KBM-7 (cell line): ENCODE data around the gene ADARB2.
"Not testable (repeated sequence)": the region's sequence is repeated elsewhere in the genome, so short reads cannot be mapped to it uniquely, and the experiment has no call there.

Source experiments
- DNase-seq: peaks from one replicate; pipeline ENCODE4 v3.0.0-alpha.2; 2015
- in situ Hi-C: fragments of 300-500 bp; cut with MboI; formaldehyde crosslinking; loops from 2 replicates; pipeline ENCODE4 v1.14.3; 2020; ENCODE audit warnings: low sequenced_read_pairs, low pct_unique_long_range_greater_than_20kb, mixed read lengths

The ADARB2 gene

DNA sequence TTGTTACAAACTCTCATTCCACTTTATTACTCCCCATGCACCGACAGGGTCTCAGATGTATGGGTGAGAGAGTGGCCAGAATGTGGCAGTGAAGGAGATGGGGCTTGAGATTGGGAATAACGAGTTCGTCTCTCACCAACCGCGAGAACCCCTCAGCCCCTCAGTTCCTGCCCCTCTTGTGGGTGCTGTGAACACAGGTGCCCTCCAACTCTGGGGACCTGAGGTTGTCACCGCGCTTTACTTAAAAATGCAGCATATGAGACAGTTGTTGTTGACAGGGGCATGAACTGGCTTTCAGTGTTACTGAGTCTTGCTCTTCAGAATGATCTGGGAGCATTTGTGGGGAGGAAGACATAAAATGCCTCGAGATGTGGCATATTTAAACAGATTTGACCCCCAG lies 391.1 kb downstream of the ADARB2 start:
- in situ Hi-C loops = no loop called here
- no peak for DNase-seq

DNA sequence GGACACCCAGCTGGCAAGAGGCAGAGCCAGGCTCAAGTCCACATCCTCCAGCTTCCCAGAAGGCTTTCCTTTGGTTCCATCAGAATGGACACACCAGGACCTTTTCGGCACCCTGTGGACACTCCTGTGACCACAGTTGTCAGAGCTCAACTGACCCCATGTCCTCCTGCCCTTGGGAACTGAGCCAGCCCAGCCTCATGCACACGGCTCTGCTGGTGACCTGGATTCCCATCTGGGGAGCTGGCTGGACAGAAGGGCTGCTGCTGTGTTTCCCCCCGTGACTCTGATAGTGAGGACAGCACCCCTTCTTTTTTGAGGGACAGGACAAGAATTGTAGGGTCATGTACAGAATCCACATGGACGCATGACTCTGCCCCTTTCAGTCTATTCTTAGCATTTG lies 392.0 kb downstream of the ADARB2 start:
- DNase-seq = no peak
- in situ Hi-C loops = no loop called here

DNA sequence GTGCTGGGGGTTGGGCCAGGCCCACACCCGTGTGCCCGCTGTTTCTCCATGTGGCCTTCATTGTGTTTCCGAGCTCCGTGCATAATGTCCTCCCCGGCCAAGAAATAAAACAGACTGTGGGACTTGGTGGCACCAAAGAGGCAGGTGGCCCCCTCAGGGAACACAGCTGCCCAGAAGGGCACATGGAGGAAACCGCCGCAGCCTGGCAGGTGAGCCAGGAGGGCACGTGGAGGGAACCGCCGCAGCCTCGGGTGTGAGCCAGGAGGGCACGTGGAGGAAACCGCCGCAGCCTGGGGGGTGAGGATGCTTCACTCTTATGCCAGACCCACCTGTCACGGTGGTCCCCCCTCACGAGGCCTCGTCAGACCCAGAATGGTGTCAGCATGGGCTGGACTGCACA lies 392.5 kb downstream of the ADARB2 start:
- in situ Hi-C loops = no loop called here
- no peak for DNase-seq

DNA sequence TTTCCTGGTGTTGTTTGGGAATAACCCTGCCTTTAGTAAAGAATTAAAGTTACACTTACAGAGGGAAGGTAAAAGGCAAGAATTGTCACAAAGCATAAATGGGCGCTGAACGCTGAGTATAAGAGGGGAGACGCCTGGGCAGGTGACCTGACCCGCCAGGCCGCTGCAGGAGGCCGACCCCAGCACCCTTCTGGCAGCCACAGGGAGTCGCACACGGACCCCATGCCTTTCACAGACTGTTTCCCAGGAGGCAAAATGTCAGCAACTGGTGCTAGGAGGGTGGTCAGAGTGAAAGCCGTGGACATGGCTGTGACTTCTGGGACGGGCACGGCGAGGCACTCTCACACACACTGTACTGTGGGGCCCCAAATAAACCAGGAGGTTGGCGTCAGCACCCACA lies 392.9 kb downstream of the ADARB2 start:
- in situ Hi-C loops = no loop called here
- no peak for DNase-seq

DNA sequence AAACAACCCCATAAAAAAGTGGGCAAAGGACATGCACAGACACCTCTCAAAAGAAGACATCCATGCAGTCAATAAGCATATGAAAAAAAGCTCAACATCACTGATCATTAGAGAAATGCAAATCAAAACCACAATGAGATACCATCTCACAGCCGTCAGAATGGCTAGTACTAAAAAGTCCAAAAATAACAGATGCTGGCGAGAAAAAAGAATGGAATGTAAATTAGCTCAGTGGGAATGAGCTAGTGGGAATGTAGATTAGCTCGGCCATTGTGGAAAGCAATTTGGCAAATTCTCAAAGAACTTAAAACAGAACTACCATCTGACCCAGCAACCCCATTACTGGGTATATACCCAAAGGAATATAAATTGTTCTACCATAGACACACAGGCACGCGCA lies 394.1 kb downstream of the ADARB2 start:
- in situ Hi-C loops = no loop called here

DNA sequence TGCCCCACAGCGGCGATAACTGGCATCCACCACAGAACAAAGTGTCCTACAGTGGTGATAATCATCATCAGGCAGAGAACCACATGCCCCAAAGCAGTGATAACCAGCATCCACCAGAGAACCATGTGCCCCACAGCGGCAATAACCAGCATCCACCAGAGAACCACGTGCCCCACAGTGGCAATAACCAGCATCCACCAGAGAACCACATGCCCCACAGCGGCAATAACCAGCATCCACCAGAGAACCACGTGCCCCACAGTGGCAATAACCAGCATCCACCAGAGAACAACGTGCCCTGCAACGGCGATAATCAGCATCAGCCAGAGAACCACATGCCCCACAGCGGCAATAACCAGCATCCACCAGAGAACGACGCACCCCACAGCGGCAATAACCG lies 396.3 kb downstream of the ADARB2 start:
- in situ Hi-C loops, DNase-seq: not testable (repeated sequence)

More for the DNA sequence above, 394.1 kb downstream of the ADARB2 start:
- DNase-seq = no peak

DNA sequence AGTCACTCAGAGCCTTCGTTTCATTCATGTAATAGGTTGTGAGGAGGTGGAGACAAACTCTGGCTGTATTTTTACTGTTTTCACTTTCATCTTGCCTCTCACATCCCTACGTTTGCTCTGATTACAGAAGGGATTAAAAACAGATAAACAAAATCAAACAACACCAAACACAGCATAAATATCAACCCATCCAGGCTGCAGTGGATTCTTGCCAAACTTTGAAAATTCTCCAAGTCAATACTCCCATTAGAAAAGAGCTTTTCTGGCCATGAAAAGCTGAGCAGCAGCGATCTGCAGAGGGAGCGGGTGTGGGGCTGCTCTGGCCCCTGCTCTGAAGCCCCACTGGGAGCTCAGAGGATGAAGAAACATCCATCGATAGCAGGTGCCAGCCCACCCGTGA lies 397.9 kb downstream of the ADARB2 start:
- in situ Hi-C loops = no loop called here

DNA sequence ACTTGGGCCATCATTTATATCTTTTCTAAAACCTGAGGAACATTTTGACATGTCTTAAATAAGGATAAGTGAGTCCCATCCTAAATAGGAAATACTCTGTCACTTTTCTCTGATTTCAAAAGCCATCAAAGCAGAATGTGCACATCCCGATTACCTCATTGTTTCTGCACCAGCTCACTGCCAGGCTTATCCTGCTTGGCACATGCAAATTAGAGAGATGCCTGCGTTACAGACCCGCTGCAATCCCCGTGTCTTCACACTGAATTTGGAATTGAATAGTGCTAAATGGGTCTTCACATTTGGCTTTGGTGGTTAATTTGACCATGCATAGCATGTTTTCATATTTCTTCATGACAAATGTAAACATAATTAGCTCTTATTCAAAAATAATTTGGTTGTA lies 401.7 kb downstream of the ADARB2 start:
- in situ Hi-C loops = no loop called here
- DNase-seq = no peak

More for the DNA sequence above, 397.9 kb downstream of the ADARB2 start:
- DNase-seq = no peak

DNA sequence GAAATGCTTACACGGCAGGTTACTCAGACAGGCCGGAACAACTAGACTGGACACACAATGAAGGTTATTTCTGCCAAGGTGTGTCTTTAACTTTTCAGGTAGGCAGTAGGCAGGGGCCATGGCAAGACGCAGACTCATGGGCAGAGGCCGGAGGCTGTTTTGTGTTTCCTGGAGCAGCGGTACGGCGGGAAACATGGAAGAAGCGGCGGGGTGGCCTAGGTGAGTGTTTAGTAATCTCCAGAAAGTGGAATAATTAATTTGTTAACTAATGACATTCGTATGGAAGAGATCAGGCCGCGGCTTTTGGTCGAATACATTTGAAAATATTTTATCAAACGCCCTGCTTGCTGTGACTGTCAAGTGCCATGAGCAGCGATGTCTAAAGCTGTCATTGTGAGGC lies 403.3 kb downstream of the ADARB2 start:
- no peak for DNase-seq
- in situ Hi-C loops = no loop called here

DNA sequence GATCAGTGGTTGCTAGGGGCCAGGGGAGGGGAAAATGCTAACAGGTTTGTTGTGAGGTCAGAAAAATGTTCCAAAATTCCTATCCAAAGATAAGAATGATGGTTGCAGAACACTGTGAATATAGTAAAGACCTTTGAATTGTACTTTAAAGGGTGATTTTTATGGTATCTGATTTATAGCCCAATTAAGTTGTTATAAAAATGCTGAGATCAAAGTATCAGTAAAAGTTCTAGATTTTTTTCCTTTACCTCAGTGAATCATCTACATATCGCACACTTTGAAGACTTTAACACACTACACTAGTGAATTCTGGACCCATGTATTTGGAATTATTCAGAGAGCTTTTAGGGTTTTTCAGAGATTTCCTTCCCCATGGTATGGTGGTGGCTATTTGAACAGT lies 405.8 kb downstream of the ADARB2 start:
- in situ Hi-C loops = no loop called here
- no peak for DNase-seq

DNA sequence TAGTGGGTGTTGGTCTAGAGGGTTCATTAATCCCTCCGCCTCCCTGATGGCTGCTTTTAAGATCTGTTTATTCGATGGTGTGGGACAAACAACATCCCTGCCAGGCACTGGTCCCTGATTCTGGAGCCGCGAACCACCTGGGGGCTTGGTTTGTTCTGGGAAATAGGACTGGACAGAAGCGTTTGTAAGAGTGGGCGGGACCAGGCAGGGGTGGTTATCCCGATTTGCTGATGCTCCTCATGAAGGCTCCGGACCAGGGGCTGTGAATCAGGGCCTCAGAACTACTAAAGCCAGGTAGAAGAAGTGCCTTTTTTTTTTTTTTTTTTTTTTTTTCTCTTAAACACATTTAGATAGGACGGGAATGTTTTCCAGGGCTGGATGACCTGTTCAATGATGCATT lies 407.7 kb downstream of the ADARB2 start:
- DNase-seq = no peak
- in situ Hi-C loops = no loop called here

DNA sequence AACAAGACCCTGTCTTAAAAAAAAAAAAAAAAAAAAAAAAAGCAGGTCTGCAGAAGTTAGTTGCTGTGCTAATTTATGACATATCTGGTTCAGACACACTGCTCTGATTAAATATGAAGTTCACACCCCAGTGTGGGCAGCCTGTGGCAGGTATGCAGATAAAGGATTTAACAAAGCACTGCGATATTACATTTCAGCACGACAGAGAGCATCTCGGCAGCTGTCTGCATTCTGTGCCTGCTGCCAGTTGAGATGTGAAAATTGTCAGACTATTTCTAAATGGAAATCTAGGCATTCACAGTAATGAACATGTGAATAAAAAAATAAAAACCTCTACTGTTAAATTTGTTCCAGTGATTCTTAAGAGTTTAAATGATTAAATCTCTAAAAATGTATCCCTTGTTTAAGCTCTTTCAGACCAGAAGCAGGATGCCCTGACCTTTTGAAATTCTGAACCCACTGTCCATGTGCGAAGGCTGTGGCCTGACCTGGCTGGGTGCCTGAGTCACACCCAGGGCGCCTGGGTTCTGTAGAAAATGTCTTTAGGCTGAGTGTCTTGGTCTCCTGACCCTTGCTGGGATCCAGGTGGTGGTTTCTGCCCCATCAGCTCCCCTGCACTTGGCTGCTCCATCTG lies 408.2 kb downstream of the ADARB2 start:
- DNase-seq = no peak
- in situ Hi-C loops = no loop called here

DNA sequence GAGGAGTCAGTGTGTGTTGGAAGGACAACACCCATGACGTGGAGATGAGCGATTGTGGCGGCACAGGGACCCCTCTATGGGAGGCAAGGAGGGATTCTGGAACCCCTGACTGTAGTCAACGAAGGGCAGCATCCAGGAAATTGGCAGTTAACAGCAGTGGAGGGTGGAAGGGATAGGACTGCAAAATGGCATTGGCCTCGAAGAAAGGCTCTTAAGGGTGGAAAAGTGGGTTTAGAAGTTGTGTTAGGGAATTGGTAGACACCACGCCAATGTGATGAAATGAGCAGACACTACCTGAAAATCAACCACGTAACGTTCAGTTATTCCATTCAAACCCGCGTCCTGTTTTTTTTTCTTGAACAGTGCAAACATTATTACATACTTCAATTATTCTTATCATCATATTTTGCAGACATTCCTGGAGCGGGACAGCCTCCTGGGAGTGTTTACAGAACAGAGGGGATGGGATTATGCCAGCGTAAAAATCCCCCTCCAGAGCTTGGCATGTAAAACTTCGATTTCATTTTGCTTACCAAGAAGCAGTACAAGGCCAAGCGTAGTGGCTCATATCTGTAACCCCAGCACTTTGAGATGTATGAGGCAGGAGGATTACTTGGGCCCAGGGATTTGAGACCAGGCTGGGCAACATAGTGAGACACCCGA lies 409.0 kb downstream of the ADARB2 start:
- in situ Hi-C loops = no loop called here
- DNase-seq = no peak

DNA sequence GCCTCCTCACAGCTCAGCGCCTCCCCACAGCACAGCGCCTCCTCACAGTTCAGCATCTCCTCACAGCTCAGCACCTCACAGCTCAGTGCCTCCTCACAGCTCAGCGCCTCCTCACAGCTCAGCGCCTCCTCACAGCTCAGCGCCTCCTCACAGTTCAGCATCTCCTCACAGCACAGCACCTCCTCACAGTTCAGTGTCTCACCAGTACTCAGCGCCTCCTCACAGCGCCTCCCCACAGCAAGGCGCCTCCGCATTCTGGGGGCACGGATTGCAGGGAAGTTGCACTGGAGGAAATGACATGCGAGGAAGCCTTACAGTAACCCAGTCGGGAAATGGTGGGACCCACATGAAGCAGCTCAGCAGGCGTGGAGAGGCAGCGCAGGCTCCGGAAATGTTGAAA lies 409.6 kb downstream of the ADARB2 start:
- in situ Hi-C loops = no loop called here
- DNase-seq = no peak

DNA sequence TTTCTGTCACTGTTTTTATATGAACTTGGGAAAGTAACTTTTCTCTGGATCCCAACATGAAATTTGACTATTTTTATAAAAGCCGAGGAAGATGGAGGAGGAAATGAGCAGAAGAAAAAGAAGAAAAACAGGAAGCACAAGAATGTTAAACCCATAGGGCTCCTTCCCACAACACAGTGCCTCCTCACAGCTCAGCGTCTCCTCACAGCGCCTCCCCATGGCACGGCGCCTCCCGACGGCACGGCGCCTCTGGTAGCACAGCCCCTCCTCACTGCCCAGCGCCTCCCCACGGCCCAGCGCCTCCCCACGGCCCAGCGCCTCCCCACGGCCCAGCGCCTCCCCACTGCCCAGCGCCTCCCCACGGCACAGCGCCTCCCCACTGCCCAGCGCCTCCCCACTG lies 410.8 kb downstream of the ADARB2 start:
- in situ Hi-C loops, DNase-seq: not testable (repeated sequence)

DNA sequence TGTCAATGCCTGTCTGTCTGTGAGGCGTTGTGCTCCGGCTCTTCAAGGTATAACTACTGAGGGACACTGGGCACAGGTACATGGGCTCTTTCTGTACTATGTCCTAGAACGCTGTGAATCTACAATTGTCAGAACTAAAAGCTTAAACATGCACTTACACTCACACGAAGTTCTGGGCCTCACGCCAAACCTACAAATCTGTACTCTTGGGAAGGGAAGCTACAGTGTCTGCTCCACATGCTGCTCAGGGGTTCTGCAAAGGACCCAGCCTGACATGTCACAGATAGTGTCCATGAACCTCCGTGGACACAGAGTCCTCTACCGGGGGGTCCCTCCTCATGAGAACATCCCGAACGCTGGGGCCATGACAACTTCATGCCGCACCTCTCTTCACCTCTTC lies 412.4 kb downstream of the ADARB2 start:
- in situ Hi-C loops = no loop called here
- no peak for DNase-seq

DNA sequence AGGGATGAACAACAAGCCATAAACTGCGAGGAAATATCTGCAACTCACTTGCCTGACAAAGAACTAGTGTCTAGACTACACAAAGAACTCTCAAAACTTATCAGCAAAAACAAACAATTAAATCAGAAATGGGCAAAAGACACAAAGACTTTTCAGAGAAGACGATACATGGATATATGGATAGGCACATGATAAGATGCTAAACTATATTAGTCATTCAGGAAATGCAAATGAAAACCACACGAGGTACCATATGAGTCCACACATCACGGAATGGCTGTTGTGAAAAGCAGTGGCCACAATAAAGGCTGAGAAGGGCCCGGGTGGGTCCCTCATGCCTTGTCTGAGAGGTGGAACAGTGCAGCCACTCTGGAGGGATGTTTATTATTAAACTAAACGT lies 413.4 kb downstream of the ADARB2 start:
- no peak for DNase-seq
- in situ Hi-C loops = no loop called here

DNA sequence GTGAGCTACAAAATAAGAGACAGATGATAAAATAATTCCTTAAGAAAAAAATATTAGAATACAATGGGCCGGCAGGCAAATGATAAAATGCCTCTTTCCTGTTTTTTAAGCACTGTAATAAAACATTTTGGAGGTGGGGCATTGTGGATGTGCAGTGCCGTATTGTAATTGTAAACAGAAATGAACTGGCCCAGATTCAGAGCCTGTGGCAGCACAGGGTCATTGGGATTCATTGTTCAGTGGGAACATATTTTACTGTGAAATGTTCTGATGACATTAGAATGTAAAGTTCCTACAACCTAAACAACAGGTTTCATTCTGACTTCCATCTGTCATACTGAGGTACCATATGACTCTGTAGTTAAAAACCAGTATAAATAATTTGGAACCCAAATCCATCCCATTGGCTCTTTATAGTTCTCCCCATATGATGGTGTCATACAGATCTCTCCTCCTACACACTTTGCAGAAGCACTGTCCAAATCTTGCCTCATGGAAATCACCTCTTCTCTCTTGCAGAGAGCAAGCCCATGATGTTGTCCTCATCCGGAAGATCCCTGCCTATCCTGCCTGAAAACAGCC lies 416.5 kb downstream of the ADARB2 start:
- no peak for DNase-seq
- in situ Hi-C loops = no loop called here

DNA sequence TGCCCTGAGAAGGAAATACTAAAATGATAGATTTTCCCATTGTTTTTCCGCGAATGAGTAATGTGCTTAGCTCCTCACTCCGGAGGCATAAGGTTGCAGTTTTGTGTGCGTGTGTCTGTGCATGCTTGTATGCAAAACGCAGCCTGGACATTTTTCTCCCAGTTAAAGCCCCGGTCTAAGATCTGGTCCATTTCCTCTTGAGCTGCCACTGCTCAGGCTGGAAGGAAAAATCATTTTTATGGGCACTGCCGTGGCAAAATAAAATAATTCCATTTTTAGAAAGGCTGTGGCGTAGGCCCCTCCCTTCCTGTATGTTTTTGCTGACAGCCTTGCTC lies 420.5 kb downstream of the ADARB2 start:
- DNase-seq = no peak
- in situ Hi-C loops = no loop called here

DNA sequence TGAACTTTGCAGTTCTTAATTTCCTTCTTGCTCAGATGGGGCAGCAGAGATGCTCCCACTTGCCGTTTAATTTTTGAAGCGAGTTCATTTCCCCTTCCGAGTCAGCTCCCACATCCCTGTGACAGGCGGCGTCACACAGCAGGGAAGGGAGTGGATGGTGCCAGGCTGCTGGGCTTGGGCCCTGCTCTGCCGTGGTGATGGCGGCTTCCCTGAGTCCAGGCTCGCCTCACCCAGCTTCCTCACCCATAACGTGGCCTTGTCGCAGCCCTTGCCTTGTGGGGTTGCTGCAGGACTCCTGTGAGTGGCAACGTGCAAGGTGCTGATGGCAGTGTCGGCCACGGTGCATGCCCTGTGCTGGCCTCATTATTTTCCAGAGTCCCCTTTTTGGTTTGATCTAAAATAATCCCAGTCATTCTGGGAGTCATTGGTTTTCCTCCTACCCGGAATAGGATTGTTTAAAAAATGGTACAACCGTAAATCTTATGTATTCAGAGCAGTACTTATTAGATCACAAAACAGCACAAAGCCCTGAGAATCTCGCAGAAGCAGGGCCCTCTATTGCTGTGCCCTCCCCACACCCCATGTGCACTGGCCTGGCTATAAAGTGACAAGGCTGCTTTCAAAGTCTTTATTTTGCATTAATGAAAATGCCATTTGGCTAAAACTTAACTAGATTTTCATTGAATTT lies 421.1 kb downstream of the ADARB2 start:
- DNase-seq = no peak
- in situ Hi-C loops = no loop called here
